COLO829 (cell line): ENCODE measurements around the gene EPHA3.
A peak's percentile ranks its signal among the peaks of the same experiment; 100 is the strongest.
"Not testable (repeated sequence)": the region's sequence is repeated elsewhere in the genome, so short reads cannot be mapped to it uniquely, and the experiment has no call there.

ENCODE experiments used
- DNase-seq: peaks from one replicate; pipeline ENCODE4 v3.0.0; 2012; ENCODE audit warnings: low spot score

The EPHA3 gene

DNA sequence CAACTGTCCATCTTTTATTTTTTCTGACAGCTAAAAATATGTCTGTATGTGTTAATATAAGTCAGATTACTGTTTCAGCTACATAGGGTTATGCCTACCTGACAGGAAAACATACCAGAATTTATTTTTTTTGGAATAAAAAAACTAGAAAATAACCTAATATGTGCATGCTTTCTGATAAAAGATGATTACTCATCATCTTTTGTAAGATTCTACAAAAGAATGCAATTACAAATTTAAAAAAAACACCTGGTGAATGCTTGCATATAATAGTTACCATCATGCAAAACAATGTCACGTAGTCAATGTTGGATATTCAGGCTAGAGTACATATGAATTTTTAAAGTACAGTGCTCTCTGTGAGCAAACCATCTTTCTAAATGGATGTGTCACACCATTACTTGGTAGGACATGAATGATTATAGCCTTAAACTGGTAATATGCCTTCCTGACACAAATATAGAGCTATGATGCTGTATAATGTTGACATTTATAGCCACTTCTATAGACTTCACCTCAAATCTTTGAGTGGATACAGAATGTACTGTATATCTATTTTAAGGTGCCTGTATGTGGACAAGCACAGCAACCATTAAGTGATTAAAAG is 180.6 kb downstream of the EPHA3 start:
- no peak for DNase-seq

DNA sequence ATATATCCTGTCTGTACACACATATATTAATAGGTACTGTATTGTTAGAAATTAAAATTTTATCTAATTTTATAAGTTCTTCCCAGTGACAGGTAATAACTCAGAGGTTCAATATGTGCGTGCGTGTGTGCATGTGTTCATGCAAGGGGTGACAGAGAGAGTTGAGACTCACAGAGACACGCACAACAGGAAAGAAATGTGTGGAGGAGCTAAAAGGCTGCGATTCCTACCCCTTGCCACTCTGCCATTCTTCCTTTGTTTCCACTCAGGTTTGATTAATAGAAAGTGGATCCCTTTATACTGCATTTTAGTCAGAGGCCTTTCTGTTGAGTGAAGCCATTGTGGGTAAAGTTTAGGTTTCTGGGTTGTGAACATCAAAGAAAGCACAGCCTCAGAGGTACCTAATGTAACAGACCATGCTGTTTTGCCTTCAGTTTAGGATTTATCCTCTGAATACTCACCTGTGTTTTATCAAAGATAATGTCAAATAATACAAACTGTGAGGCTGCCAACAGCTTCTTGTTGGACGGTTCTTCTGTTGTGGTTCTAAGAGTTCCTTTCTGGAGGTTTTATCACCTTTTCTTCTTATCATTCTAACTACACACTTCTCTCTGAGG is 182.3 kb downstream of the EPHA3 start:
- no peak for DNase-seq

DNA sequence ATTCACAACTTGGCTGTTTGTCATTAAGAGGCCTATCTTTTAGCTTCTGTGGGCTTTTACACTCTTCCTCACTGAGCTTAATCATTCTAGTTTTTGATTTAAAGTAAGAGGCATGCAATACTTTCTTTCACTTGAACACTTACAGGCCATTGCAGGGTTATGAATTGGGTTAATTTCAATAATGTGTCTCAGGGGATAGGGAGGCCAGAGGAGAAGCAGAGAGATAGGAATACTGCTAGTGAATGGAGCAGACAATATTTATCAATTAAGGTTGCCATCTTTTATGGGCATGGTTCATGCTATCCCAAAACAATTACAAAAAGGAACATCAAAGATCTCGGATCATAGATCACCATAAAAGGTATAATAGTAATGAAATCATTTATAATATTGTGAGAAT is 189.8 kb downstream of the EPHA3 start:
- no peak for DNase-seq

DNA sequence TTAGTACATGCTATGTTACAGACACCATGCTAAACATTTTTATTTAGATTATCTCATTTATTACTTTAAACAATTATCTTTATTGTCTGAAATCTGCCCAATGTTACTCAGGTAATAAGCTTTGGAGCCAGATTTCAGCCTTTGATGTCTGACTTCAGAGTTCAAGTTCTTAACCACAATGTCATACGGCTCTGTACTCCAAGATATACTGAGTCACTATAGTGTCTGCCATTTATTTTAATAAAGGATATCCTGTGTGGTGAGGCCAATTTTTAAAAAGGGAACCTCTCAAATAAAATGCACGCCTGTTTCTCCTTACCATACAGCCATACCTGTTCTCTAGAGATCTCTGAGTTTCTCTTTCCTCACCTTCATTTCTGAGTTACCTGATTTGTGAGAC is 193.1 kb downstream of the EPHA3 start:
- no peak for DNase-seq

DNA sequence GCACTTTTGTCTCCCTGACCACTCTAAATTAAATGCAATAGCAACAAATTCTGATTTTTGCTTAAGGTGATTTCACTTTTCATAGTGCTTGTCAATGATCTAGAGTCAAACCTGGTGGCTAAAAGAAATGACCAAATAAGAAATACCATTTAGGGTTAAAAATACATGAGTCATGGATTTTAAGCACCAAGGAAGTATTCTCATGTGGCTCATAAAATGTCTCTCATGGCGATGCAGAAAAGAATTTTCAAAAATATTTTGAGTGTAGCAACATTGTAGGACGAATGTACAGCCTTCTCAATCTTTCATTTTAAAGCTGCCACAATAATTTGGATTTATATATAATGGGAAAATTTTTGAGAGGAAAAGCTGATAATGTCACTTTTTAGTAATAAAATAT is 193.6 kb downstream of the EPHA3 start:
- DNase-seq, result peak; percentile 24

DNA sequence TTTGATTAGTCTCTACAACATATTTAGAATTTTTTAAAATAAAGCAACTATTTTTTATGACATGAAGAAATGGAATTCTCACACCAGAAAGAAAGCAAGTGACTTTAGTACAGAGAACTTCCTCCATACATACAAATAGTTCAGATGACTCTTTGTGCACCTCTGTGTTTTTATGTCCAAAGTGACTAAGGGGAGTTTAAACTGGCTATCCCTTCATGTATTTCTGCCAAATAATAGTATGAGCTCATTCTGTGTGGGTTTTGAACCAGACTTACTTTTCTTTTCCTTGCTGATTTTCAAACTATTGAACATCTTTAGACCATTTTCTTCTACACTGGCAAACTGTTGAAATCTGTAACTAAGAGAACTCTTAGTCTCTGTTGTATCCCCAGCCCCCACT is 196.3 kb downstream of the EPHA3 start:
- no peak for DNase-seq

DNA sequence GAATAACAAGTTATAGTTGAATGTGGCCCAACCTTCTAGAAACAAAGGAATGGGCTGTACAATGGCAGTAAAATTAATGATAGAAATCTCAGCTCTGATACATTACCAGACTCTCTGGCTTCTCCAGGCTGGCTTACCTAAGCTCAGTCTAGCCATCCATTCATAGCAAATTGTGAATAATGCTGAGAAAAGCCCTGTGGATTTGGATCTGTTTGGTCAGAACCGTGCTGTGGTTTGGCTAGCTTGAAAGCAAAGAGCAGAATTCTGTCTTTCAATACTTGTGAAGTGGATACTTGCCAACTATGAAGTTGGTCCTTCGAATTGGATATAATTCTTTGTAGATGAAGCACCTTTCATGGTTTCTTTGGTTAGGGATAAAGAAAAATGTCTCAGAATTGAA is 199.1 kb downstream of the EPHA3 start:
- no peak for DNase-seq

DNA sequence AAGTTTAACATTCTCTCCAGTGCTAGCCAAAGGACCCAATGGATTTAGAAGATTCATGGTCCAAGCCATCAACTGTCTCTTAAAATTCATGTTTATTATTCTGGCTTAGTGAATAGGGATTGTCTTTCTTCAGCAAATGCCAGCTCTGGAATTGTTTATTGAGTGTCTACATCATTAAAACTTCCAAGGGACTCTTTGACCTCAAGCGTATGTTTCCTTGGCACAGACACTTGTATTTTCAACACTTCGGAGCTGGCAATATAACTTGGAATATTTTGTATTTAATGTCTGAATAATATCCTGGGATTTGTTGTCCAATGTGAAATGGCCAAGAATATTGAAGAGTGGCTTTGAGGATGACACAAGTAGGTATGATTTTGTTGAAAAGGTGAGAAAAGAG is 204.2 kb downstream of the EPHA3 start:
- DNase-seq, result no peak

DNA sequence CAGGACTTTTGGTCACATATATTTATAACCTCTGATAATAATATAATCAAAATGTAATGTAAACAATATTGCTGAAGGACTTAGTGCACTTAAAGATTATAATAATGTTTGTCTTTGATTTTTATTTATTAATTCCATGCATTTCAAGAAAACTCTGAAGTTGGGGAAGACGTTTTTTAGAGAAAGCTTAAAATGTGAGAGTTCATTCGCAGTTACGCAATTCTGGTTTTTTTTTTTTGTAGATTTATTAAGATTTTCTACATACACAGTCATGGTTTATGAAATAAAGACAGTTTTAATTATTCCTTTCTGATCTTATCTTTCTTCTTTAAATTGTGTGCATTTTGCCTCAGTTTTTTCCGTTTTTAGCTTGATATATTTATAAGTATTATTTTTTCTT is 204.7 kb downstream of the EPHA3 start:
- DNase-seq, result no peak

DNA sequence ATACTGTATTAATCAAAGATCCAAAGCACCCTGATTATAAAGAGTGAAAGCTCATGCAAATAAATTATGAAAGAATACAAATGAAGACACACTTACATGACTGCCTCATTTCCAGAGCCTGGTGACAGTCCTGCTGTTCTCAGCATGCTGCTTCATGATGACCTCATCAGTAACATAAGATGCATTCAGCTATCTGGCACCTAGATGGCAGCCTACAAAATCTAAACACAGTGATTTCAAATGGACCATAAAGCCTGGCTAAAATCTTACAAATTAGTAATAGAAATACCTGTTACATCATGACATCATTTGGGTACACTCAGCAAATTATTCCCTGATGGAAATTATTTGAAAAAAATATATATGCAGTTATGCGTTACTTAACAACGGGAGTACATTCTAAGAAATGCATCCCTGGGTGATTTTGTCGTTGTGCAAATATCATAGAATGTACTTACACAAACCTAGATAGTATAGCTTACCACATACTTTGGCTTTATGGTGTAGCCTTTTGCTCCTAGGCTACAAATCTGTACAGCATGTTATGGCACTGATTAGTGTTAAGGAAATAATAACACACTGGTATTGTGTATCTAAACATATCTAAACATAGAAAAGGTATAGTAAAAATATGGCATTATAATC is 207.2 kb downstream of the EPHA3 start:
- peak; percentile 28 for DNase-seq

DNA sequence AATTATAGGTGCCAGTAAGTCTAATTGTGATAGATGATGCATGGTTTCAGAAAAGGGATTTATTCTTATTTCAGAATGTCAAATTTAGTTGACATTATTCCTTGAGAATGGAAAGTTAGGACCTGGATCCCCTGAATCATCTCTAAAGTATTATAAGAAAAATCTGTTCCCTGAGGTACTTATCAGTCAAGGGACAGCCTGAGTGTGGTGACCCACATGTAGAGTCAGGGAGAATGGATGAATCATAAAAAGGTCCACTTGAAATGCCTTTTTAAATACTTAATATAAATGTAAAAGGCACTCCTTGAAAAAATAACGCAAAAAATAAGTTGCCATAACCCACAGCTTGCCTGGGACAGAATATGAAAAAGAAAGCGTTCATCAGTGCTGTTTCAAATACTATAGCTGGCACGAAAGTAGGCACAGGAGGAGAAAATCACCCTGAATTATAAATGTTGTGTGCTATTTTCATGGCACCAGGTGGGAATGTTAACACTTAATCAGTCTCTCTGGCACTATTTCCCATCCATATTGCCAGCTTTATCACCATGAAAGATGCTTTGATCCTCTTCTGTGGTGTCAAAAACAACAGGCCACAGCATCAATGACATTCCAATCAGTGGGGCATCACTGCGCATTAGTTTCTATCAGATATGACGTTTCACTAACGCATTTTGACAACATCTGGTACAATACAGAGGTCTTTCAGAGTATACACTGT is 208.5 kb downstream of the EPHA3 start:
- no peak for DNase-seq

DNA sequence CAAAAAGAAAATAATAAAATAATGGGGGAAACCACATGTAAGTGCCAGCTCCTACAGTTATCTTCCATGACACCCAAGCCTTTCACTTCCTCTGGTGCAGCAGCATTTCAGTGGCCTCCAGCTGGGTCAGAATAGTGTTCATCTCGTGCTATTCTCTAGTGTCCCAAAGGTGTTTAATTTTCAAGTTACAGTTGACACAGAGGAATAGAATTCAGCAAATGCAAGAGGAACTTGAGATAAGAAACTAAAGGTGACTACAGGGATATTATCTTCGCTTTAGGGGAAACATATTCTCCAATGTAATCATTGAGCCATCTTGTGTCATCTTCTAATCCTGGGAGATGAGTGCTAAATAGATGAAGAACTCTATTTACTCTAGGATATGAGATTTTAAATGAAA is 212.8 kb downstream of the EPHA3 start:
- DNase-seq, result no peak

DNA sequence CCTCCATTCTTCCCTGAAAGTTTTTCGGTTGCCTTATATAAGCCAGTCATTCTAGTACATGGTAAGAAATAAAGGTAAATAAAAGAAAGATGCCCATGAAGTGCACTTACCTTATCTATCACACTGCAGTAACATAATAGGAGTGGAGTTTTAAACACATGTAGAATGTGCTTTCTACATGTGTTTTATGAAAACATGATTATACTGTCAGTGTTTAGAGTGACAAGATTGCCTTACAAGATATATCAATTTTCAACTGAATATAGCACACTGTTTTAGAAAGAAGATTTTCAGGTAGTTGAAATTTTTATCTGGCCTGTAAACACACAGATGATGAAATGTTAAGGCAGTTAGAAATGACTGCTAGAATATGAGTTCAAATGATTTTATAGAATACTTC is 219.6 kb downstream of the EPHA3 start:
- no peak for DNase-seq

DNA sequence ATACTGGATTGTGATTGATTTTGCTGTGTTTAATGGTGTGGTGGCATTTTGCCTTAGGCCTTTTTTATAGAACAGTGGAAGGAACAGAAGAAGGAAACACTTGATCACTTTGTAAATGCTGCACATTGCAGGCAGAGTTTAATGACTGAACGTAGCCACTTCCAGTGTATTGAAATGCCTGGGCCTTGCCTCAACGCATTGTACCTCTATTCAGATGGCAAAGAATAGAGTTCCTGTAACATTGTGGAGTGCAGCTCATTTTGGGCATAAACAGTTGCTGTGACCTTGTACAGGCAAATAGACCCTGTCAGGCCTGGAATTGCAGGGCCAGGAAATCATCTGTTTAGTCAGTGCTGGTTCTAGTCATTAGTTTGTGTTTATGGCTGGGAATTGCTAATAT is 225.0 kb downstream of the EPHA3 start:
- DNase-seq, result no peak

DNA sequence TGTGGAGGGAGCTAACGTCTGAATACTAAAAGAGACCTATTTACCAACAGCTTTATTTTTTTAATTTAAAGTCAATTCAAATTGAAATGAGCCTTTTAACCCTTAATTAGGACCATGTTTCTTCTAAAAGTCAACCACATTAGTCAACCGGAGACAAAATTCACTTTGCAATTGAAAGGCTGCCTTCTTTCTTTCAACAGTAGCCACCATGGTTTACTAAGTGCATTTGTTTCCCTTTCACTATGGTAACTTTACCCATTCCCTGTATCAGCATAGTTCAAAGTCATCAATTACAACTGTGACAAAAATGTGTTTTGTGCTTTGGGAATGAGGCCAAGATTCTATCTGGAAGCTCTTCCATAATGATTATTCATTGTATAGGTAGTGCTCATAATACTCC is 225.4 kb downstream of the EPHA3 start:
- DNase-seq, result no peak

DNA sequence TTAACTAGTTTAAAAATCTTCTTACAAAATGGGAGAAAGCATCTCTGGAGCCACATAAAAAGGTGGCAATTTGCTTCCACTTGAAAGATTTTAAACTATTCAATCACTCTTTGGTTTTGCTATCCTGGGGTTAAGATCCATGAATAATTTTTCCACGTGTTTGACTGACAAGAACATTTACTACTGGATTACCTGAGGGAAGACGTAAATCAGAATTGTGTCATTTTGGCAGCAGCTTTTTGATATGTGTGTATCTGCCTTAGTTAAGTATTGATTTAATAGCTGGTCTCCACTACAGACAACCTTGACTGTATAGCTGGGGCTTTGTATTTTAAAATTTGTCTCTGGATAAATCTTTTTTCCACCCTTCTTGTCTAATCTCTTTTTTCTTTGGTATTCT is 228.3 kb downstream of the EPHA3 start:
- no peak for DNase-seq

DNA sequence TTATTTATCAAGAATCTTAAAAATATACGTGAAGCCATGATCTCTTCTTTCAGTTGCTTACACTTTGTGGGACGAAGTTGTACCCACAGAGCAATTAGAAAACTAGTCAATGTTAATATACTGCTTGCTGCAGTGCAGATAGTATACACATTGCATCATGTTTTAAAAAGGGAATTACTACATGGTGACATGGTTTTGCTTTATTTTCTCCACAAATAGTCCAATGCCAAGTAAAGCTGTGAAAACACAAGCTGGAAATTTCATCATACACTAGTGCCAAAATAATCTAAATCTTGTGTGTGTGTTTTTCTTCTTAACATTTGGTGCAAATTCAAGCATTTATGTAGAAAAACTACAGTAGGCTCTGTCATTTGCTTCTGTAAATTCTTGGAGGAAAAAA is 233.0 kb downstream of the EPHA3 start:
- DNase-seq, result no peak

DNA sequence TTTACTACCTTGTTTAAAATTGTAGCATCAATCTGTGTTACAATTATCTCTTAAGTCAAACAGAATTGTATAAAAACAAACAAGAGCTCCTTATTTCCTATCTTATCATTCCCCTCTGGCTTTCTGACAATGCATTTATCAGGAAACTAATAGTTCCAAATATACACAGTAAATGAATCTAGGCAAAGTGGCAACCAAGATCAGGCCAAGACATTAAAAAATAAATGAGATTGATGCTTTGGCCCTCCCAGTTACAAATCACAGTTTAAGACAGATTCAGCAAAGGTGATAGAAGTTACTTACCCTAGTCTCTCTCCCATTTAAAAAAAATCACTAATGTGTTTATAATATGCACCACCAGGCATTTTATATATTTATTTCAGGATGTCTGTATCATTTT is 236.7 kb downstream of the EPHA3 start:
- no peak for DNase-seq

DNA sequence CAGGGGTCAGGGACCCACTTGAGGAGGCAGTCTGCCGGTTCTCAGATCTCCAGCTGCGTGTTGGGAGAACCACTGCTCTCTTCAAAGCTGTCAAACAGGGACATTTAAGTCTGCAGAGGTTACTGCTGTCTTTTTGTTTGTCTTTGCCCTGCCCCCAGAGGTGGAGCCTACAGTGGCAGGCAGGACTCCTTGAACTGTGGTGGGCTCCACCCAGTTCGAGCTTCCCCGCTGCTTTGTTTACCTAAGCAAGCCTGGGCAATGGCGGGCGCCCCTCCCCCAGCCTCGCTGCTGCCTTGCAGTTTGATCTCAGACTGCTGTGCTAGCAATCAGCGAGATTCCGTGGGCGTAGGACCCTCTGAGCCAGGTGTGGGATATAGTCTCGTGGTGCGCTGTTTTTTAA is 243.5 kb downstream of the EPHA3 start:
- DNase-seq, result not testable (repeated sequence)

DNA sequence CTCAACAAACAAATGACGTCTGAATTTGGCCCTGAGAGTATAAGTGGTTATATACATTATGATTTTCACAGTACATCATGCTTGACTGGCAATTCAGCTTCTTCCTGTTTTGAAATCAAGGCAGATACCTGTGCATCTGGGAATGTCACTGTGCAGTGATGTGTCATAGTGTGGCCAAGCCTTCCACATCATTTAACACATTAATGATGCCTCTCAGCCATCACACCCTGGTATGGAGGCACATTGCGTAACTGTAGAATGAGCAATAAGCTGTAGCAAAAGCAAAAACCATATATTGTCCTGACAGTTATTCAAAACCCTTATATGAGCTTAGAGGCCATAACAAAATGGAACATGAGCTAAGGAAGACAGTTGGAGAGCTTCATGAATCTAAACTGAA is 246.0 kb downstream of the EPHA3 start:
- no peak for DNase-seq

DNA sequence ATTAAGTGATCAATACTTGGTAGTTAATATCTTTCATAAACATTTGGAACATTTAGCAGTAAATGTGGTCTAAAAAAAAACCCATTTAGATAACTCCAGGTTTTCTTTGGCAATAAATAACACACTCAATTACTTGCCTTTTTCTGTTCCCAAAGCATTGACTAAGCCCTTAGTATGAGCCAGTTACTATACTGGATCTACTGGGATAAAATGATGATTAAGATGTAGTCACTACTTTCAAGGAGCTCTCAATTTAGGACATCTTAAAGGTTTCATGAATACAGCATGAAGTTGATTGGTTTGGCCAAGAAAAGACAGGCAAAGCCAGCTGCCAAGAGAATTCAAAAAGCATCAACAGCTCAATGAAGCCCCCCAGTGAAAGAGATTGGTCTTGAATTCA is 250.9 kb downstream of the EPHA3 start:
- no peak for DNase-seq

DNA sequence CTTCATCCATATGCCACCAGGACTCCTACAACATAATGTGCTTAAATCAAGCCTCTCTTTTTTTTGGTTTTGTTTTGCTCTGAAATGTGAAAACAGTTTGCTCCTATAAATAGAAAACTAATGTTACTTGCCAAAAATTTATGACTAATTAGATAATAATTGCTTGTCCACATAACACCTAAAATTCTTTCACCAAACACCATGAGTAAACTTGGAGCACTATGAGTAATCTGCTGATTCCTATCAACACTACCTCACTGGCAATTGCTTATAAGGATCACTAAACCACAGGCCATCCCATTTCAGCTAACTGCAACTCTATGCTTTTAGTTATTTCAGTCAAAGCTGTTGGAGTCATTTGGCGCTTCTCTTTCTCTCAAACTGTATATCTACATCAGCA is 252.7 kb downstream of the EPHA3 start:
- no peak for DNase-seq

DNA sequence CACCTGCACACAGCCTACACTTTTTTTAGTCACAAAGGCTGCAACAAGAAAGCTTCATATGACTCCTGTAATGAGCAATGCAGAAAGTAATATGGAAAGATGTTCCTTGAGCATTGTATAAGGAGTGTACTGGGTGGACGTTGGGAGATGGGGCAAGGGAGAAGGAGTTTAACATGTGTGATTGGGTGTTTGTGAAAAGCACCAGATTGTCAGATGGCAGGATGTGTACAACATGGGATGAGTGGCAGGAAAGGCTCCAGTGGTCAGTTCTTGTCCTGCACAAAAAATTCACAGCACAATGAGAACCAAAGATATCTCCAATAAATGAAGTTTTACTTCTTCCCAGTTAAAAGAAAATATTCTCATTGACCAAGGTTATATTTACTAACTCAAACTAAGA is 255.1 kb downstream of the EPHA3 start:
- no peak for DNase-seq
